Endodermal cell (in vitro differentiated cells): ENCODE measurements around the gene BTBD6. TPM values are rescaled to one million over a fixed set of nuclear protein-coding genes. Genes with fewer than 3 reads are reported as not detected.
A peak's percentile ranks its signal among the peaks of the same experiment; 100 is the strongest.

Source experiments
- DNase-seq: peaks from one replicate; pipeline ENCODE4 v3.0.0-alpha.2; 2017
- H3K27ac ChIP-seq: 2 replicates; pipeline ENCODE4 v1.5.1; 2013; ENCODE audit warnings: mild to moderate bottlenecking, low read depth, low read length, moderate library complexity
- H3K27me3 ChIP-seq: 2 replicates; pipeline ENCODE4 v1.6.1; 2013; ENCODE audit warnings: mild to moderate bottlenecking, low read length, moderate library complexity; ENCODE audit not compliant: insufficient read depth, control insufficient read depth, poor library complexity, severe bottlenecking
- H3K36me3 ChIP-seq: 2 replicates; pipeline ENCODE4 v1.7.0; 2013; ENCODE audit warnings: mild to moderate bottlenecking, low read length, moderate library complexity; ENCODE audit not compliant: control insufficient read depth, insufficient read depth
- H3K4me1 ChIP-seq: one replicate; pipeline ENCODE4 v1.7.0; 2013; ENCODE audit warnings: low read length; ENCODE audit not compliant: control insufficient read depth, insufficient read depth
- H3K4me3 ChIP-seq: 2 replicates; pipeline ENCODE4 v1.5.1; 2013; ENCODE audit warnings: mild to moderate bottlenecking, low read length, moderate library complexity
- H3K9ac ChIP-seq: 2 replicates; pipeline ENCODE4 v1.6.1; 2013; ENCODE audit warnings: mild to moderate bottlenecking, low read length, moderate library complexity; ENCODE audit not compliant: poor library complexity, severe bottlenecking; ENCODE audit errors: extremely low read depth
- H3K9me3 ChIP-seq: 2 replicates; pipeline ENCODE4 v1.6.1; 2013; ENCODE audit warnings: mild to moderate bottlenecking, low read length, moderate library complexity; ENCODE audit not compliant: control insufficient read depth
- H3K27ac Mint-ChIP-seq: 2 replicates; pipeline ENCODE4 v1.8.0; 2020; ENCODE audit warnings: mixed read lengths
- H3K27me3 Mint-ChIP-seq: 2 replicates; pipeline ENCODE4 v1.8.0; 2021; ENCODE audit warnings: mild to moderate bottlenecking, mixed read lengths; ENCODE audit not compliant: insufficient read depth
- H3K36me3 Mint-ChIP-seq: 2 replicates; pipeline ENCODE4 v1.8.0; 2020; ENCODE audit warnings: low read depth, mixed read lengths
- H3K4me1 Mint-ChIP-seq: 2 replicates; pipeline ENCODE4 v1.8.0; 2020; ENCODE audit warnings: mixed read lengths
- H3K4me3 Mint-ChIP-seq: 2 replicates; pipeline ENCODE4 v1.8.0; 2020; ENCODE audit warnings: mild to moderate bottlenecking, moderate library complexity, mixed read lengths
- H3K9me3 Mint-ChIP-seq: 2 replicates; pipeline ENCODE4 v1.8.0; 2020; ENCODE audit warnings: mild to moderate bottlenecking, mixed read lengths
- CTCF ChIP-seq: fragments of 200-600 bp; sonication (generic); conservative IDR thresholded peaks from 2 replicates; pipeline ENCODE4 v1.5.0; 2021; ENCODE audit warnings: antibody characterized with exemption, mild to moderate bottlenecking
- WGBS, 2 experiments: methylation state at CpG; one replicate each; pipeline versions ENCODE4 v1.1.5 to v1.1.7; 2013; ENCODE audit warnings: missing lambda C conversion rate in 2 of 2, mixed read lengths in 1 of 2; ENCODE audit not compliant: insufficient coverage in 1 of 2, insufficient read length in 1 of 2; 5-methylcytosine and 5-hydroxymethylcytosine counted together
- total RNA-seq, 2 donors: library from RNA; stranded (reverse); fragmentation: NEBNext Ultra II Directional in 1 of 2; extraction: Animal tissue kit (Norgen Biotek cat#: 25700) in 1 of 2; gene quantifications; 2 replicates in 1 of 2; 3 replicates in 1 of 2; pipeline ENCODE4 v1.2.1, GENCODE V29; 2021

The BTBD6 gene
- total RNA-seq, 2 donors from 2014 or later = 21.8 to 26.9 TPM

- H3K4me3 Mint-ChIP-seq = no peak overlapping the region
- 87 to 92% methylated on average over 8 to 10 of the region's 10 CpGs for WGBS, 2 experiments
These were observed 48.3 kb upstream of the BTBD6 start for GRCh38 chr14:105200074-105200473.

DNA sequence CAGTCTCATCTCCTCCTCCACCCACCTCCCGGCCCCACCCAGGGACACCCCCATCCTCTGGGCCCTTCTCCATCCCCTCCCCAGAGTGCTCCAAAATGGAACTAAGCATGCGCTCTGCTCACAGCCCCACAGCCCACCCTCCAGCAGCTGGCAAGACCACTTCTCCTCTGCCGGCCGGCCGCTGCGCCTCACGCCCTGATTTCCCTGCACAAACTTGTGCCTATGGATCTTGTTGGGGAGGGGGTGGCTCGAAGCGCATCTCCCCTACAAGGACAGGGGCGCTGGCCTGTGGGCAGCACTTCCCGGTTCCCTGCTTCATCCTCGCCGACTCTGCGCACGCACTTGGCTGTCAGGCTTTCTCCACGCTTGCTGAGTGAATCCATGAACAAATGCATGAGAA lies 47.7 kb upstream of the BTBD6 start:
- no peak for TF ChIP-seq CTCF
- no peaks in the 10 kb centered on the region for H3K36me3 Mint-ChIP-seq
- H3K27ac ChIP-seq = no peak overlapping the region
- no peaks in the 10 kb centered on the region for H3K9me3 ChIP-seq
- 92 to 94% methylated on average over 7 to 16 of the region's 16 CpGs for WGBS, 2 experiments
- H3K9me3 Mint-ChIP-seq = no peaks in the 10 kb centered on the region
- no peak overlapping the region for H3K4me3 ChIP-seq
- H3K27me3 ChIP-seq = no peaks in the 10 kb centered on the region
- H3K4me3 Mint-ChIP-seq = no peak overlapping the region
- peaks cover 9% of the 10 kb centered on the region for H3K4me1 ChIP-seq
- DNase-seq = no peak
- H3K27ac Mint-ChIP-seq = no peak overlapping the region
- H3K4me1 Mint-ChIP-seq = peaks cover 3% of the 10 kb centered on the region
- H3K36me3 ChIP-seq = no peaks in the 10 kb centered on the region
- peaks cover 11% of the 10 kb centered on the region for H3K27me3 Mint-ChIP-seq
- H3K9ac ChIP-seq = no peak overlapping the region

More at GRCh38 chr14:105200074-105200473, 48.3 kb upstream of the BTBD6 start:
- no peak for DNase-seq
- Mint-ChIP-seq H3K9me3 (no peaks in the 10 kb centered on the region), H3K4me1 (peaks cover 7% of the 10 kb centered on the region), H3K36me3 (no peaks in the 10 kb centered on the region), H3K27ac (no peak overlapping the region), H3K27me3 (peaks cover 12% of the 10 kb centered on the region)
- H3K9ac ChIP-seq = no peak overlapping the region
- peak; percentile 48 for TF ChIP-seq CTCF
- no peak overlapping the region for H3K27ac ChIP-seq
- no peak overlapping the region for H3K4me3 ChIP-seq
- H3K9me3 ChIP-seq = no peaks in the 10 kb centered on the region
- no peaks in the 10 kb centered on the region for H3K36me3 ChIP-seq
- no peaks in the 10 kb centered on the region for H3K27me3 ChIP-seq
- H3K4me1 ChIP-seq = peaks cover 10% of the 10 kb centered on the region

DNA sequence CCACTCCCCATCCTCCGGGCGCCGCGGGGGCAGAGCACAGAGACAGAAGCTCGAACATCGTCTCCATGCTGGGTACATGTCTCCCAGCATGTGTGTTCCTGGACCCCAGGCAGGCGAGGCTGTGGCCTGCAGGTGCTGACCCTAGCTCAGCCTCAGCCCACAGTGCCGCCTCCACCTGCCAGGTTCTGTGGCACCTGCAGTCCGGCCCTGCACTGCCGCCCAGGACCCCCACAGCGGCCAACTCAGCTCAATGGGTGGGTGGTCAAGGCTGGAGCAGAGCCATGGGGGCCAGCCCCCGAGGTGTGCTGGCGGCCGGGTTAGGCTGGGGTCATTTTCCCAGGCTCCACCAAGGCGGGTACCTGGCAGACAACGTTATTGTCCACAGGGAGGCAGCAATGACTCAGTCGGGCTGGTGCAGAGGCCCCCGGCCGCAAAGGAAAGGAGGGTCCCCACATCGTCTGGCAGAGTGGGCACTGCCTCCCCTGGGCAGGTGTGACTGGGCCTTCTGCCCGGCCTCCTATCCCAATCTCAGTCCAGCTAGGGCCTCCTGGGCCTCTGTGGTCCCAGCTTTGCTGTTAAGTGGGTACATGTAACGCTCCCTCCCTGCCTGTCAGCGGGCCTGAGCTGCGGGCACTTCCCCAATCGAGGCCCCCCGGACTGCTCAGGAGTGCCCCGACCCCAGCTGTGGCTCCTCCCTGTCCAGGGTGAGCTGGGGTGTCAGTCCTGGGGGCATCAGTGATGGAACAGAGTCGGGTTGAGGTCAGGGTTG lies 47.0 kb upstream of the BTBD6 start:
- TF ChIP-seq CTCF = peak; percentile 61
- no peaks in the 10 kb centered on the region for H3K36me3 Mint-ChIP-seq
- H3K27ac Mint-ChIP-seq = no peak overlapping the region
- WGBS, 2 experiments = 84 to 87% methylated on average over 18 to 28 of the region's 28 CpGs
- Histone ChIP-seq H3K27ac (no peak overlapping the region), H3K4me1 (peaks cover 3% of the 10 kb centered on the region), H3K4me3 (no peak overlapping the region), H3K36me3 (no peaks in the 10 kb centered on the region), H3K27me3 (no peaks in the 10 kb centered on the region), H3K9me3 (no peaks in the 10 kb centered on the region), H3K9ac (no peak overlapping the region)
- peak; percentile 65 for DNase-seq
- peaks cover 11% of the 10 kb centered on the region for H3K27me3 Mint-ChIP-seq
- H3K9me3 Mint-ChIP-seq = no peaks in the 10 kb centered on the region
- no peak overlapping the region for H3K4me3 Mint-ChIP-seq
- no peaks in the 10 kb centered on the region for H3K4me1 Mint-ChIP-seq
